ENCODE results near the gene USP2. TPM values are rescaled to one million over a fixed set of nuclear protein-coding genes. Genes with fewer than 3 reads are reported as not detected.

Gene USP2
- total and polyA plus RNA-seq, 2 of the 4 experiments (the other 2 are of a cell fraction) = 0.18 to 0.79 TPM

DNA sequence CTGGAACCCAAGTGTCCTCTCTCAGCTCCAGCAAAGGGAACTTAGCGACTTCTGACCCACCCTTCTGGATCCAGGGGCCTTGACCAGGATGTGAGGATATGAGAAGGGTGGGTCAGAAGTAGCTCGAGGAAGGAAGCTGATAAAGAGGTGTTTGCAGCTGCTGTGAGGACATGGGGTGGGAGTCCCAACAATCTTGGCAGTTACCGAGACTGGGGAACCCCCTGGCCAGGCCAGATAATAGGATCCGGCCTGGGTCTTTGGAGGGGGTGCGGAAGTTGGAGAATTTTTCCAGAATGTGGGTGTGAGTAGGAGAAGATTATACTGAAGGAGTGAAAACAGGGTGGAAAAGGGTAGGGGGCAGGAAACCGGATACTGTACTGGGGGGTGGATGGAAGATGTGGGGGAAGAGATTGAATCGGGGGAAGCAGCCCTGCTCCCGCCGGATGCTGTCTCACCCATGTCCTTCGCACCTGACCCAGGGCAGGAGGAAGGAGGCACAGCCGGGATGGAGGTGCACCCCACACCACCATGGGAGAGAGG is 61.7 kb downstream of the USP2 start:
- intact Hi-C loops (cut with micrococcal nuclease) = loop anchor here (2.0 to 5.0 kb wide), 2 partner anchors 19 to 172 kb away; partner anchors contain the start of gene ABCG4
- peak overlapping the region; percentile 92 for H2BK120ac ChIP-seq (ENCODE audit: low read depth, low read length)
- H2AK9ac ChIP-seq (replicated peaks; ENCODE audit: low read depth, low read length, poor library complexity) = peak overlapping the region; percentile 83
- no peak overlapping the region for H3K4me3 ChIP-seq (ENCODE audit: insufficient read depth, low read depth, low read length)
- peak overlapping the region; percentile 90 for H2AFZ ChIP-seq (replicated peaks; ENCODE audit: low read length, poor library complexity)
- in situ Hi-C loops (cut with MboI; ENCODE audit: low sequenced_read_pairs) = no loop called here
- H3K9me3 ChIP-seq (ENCODE audit: control insufficient read depth, insufficient read depth, low read length) = no peaks in the 10 kb centered on the region
- no peak overlapping the region for H3K9ac ChIP-seq (ENCODE audit: low read depth, low read length)
- peaks cover 1% of the 10 kb centered on the region; the same call in 1 of the 2 replicates for H3K36me3 ChIP-seq (ENCODE audit: control insufficient read depth, insufficient read depth, low read length)
- peak overlapping the region; percentile 69 for H2BK5ac ChIP-seq (ENCODE audit: low read depth, low read length, poor library complexity, severe bottlenecking)
- peak overlapping the region; percentile 77 to 95 for H4K8ac ChIP-seq (ENCODE audit: low read depth in 2 of 2, low read length in 2 of 2)
- peak overlapping the region; percentile 96 for H2AK5ac ChIP-seq (ENCODE audit: low read depth, low read length)
- H4K20me1 ChIP-seq (ENCODE audit: insufficient read depth, low read length) = peaks cover 14% of the 10 kb centered on the region
- peaks cover 49% of the 10 kb centered on the region for H3K4me1 ChIP-seq (ENCODE audit: control insufficient read depth, insufficient read depth, low read length)
- peaks cover 19% of the 10 kb centered on the region for H3K9me1 ChIP-seq (ENCODE audit: insufficient read depth, low read length)
- peak overlapping the region; percentile 50; the same call in 1 of the 2 replicates for H4K5ac ChIP-seq (ENCODE audit: low read depth, low read length)
- no peak overlapping the region for H3K4me2 ChIP-seq (ENCODE audit: low read depth, low read length)
- peak overlapping the region; percentile 86 for H3K4ac ChIP-seq (ENCODE audit: low read depth, low read length)
- no peak overlapping the region for H3K18ac ChIP-seq (ENCODE audit: low read depth, low read length)
- H4K91ac ChIP-seq (ENCODE audit: insufficient read depth, low read depth, low read length) = peak overlapping the region; percentile 91
- H2BK20ac ChIP-seq (ENCODE audit: low read depth, low read length) = peak overlapping the region; percentile 86
- H3K27me3 ChIP-seq (ENCODE audit: control insufficient read depth, insufficient read depth, low read length) = no peaks in the 10 kb centered on the region
- 67% methylated on average over 6 of the region's 11 CpGs; no CpG with 5 or more reads in 1 of the 2 experiments for WGBS, 2 experiments (ENCODE audit: extremely low coverage in 2 of 2, insufficient read length in 1 of 2)
- H3K56ac ChIP-seq (ENCODE audit: extremely low read depth, insufficient read depth, low read length) = peak overlapping the region; percentile 47; the same call in 1 of the 2 replicates
- H3K14ac ChIP-seq (replicated peaks; ENCODE audit: low read depth, low read length) = peak overlapping the region; percentile 57
- ChIA-PET CTCF (no interaction called here), POLR2A (ENCODE audit: unreplicated experiment) (interaction anchor here (1.0 kb wide), 1 partner anchor 18 kb away, joined by 3 read pairs; no protein-coding TSS in a partner anchor)
- dilution Hi-C loops (cut with HindIII; ENCODE audit: low sequenced_read_pairs, unreplicated experiment) = no loop called here
- H2BK15ac ChIP-seq (ENCODE audit: low read depth, low read length) = peak overlapping the region; percentile 78; the same call in 1 of the 3 replicates
- no TSS peak for BruUV-seq (replicated peaks)
- H3K27ac ChIP-seq (ENCODE audit: insufficient read depth, low read length) = peak overlapping the region; percentile 38
- DNase-seq = no peak
- H3K23ac ChIP-seq (ENCODE audit: low read depth, low read length) = 0 out of 2 replicates have a peak overlapping the region, but pooled peaks have one; percentile 31
- peaks cover 9 to 50% of the 10 kb centered on the region in 2 experiments; a peak in 3 of 4 replicates for H3K79me1 ChIP-seq (ENCODE audit: low read depth in 1 of 2, low read length in 2 of 2)
- no peak for ATAC-seq (ENCODE audit: low read depth)
- TF ChIP-seq SMC3 (IDR thresholded peaks at IDR 0.05; ENCODE audit: low read depth, low read length) (no peak), MXI1 (IDR thresholded peaks at IDR 0.05; ENCODE audit: borderline replicate concordance, low read depth, low read length) (no peak), MAFK (IDR thresholded peaks at IDR 0.05; ENCODE audit: low read depth, low read length) (no peak), CHD1 (IDR thresholded peaks at IDR 0.05; ENCODE audit: low read depth, low read length) (no peak), MAZ (IDR thresholded peaks at IDR 0.05; ENCODE audit: borderline replicate concordance, low read depth, low read length) (no peak), CEBPB (IDR thresholded peaks at IDR 0.05; ENCODE audit: low read depth, low read length) (no peak), FOS (IDR thresholded peaks at IDR 0.05; ENCODE audit: low read depth, low read length) (no peak), RCOR1 (IDR thresholded peaks at IDR 0.05; ENCODE audit: insufficient replicate concordance, low read length) (no peak), RFX5 (IDR thresholded peaks at IDR 0.05; ENCODE audit: low read depth, low read length) (no peak), POLR2A (IDR thresholded peaks at IDR 0.05; ENCODE audit: low read depth, low read length) (no peak), BHLHE40 (IDR thresholded peaks at IDR 0.05; ENCODE audit: low read depth, low read length) (no peak), CTCF (conservative IDR thresholded peaks at IDR 0.05; ENCODE audit: low read depth, low read length) (no peak), NFE2L2 (IDR thresholded peaks at IDR 0.05; ENCODE audit: low read depth, low read length) (no peak), ELK1 (IDR thresholded peaks at IDR 0.05; ENCODE audit: borderline replicate concordance, low read depth, low read length) (no peak)
- TF ChIP-seq, protein P1, sequence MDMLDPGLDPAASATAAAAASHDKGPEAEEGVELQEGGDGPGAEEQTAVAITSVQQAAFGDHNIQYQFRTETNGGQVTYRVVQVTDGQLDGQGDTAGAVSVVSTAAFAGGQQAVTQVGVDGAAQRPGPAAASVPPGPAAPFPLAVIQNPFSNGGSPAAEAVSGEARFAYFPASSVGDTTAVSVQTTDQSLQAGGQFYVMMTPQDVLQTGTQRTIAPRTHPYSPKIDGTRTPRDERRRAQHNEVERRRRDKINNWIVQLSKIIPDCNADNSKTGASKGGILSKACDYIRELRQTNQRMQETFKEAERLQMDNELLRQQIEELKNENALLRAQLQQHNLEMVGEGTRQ (IDR thresholded peaks at IDR 0.05; ENCODE audit: low read depth, low read length) = no peak

Data from IMR-90 (cell line).